HCT116 (cell line): ENCODE results near the gene ADGRA1. TPM values are rescaled to one million over a fixed set of nuclear protein-coding genes. Genes with fewer than 3 reads are reported as not detected.

Source experiments
- ATAC-seq: fragments of 200-7000 bp; cut with Tn5 transposase; 2 replicates; pipeline ENCODE4 v1.9.1; 2020; ENCODE audit warnings: mild to moderate bottlenecking, moderate library complexity
- BruUV-seq: library from RNA; stranded (reverse); fragments of 400-500 nt; replicated peaks from 2 replicates; lab custom pipeline; 2021; lab: Mats Ljungman, UMichigan
- CTCF ChIA-PET: fragments of 300-600 bp; sonication (Branson Sonifier 250); formaldehyde crosslinking; loops from one replicate; lab custom pipeline; 2021; ENCODE audit warnings: antibody characterized with exemption; lab: Charles Lee
- POLR2A ChIA-PET: fragments of 300-600, 350-600 bp; sonication (Branson Sonifier 250); formaldehyde crosslinking; loops from one replicate; lab custom pipeline; 2021; ENCODE audit warnings: antibody characterized with exemption; lab: Charles Lee
- RAD21 ChIA-PET, 2 experiments: fragments of 300-600 bp; sonication (Branson Sonifier 250); formaldehyde crosslinking; loops; one replicate each; lab custom pipeline; 2023; ENCODE audit warnings: low total read pairs in 2 of 2; ENCODE audit not compliant: uncharacterized antibody in 2 of 2, unreplicated experiment in 2 of 2, low non-redundant PET in 1 of 2; lab: Charles Lee
- DNase-seq: peaks from one replicate; pipeline ENCODE4 v3.0.0-alpha.2; 2010; ENCODE audit warnings: low read depth, low spot score
- H2AFZ ChIP-seq: fragments of 200-600 bp; shearing (Covaris generic), sonication (generic); 2 replicates; pipeline ENCODE4 v1.6.1; 2017; ENCODE audit warnings: low read depth, mixed run types, mixed read lengths, antibody characterized with exemption, low read length; ENCODE audit not compliant: poor library complexity, severe bottlenecking
- H3K27ac ChIP-seq: 2 replicates; pipeline ENCODE4 v1.5.1; 2012; ENCODE audit warnings: low read depth, low read length
- H3K27me3 ChIP-seq: fragments of 200-600 bp; sonication (generic); 2 replicates; pipeline ENCODE4 v1.6.1; 2016; ENCODE audit warnings: mixed run types, low read length, mixed read lengths; ENCODE audit not compliant: insufficient read depth
- H3K36me3 ChIP-seq, 2 experiments: fragments of 200-500 bp in 1 of 2; fragments of 200-600 bp in 1 of 2; sonication (Bioruptor generic) in 1 of 2; sonication (generic) in 1 of 2; 2 replicates each; pipeline versions ENCODE4 v1.5.1 to v1.6.1; 2014 to 2016; ENCODE audit warnings: low read length in 2 of 2, inconsistent platforms in 1 of 2, mixed read lengths in 1 of 2, mixed run types in 1 of 2; ENCODE audit not compliant: insufficient read depth in 2 of 2, control insufficient read depth in 1 of 2
- H3K4me1 ChIP-seq, 2 experiments: fragments of 200-600 bp in 1 of 2; sonication (generic) in 1 of 2; 2 replicates each; pipeline versions ENCODE4 v1.5.1 to v1.6.1; 2012 to 2017; ENCODE audit warnings: low read length in 2 of 2, inconsistent platforms in 1 of 2, mild to moderate bottlenecking in 1 of 2, mixed read lengths in 1 of 2, mixed run types in 1 of 2, moderate library complexity in 1 of 2; ENCODE audit not compliant: insufficient read depth in 2 of 2, control insufficient read depth in 1 of 2
- H3K4me2 ChIP-seq: fragments of 200-600 bp; sonication (generic); 2 replicates; pipeline ENCODE4 v1.6.1; 2017; ENCODE audit warnings: mixed run types, low read length, mixed read lengths
- H3K4me3 ChIP-seq, 2 experiments: fragments of 200-600 bp in 1 of 2; sonication (generic) in 1 of 2; replicated peaks in 1 of 2; 2 replicates each; pipeline ENCODE4 v1.5.1; 2011 to 2016; ENCODE audit warnings: low read length in 2 of 2, control low read depth in 1 of 2, low read depth in 1 of 2, mild to moderate bottlenecking in 1 of 2, mixed read lengths in 1 of 2, mixed run types in 1 of 2
- H3K79me2 ChIP-seq: fragments of 200-600 bp; sonication (generic); 2 replicates; pipeline ENCODE4 v1.6.1; 2017; ENCODE audit warnings: mild to moderate bottlenecking, mixed run types, low read length, moderate library complexity, mixed read lengths; ENCODE audit not compliant: insufficient read depth
- H3K9ac ChIP-seq: fragments of 200-600 bp; sonication (generic); 2 replicates; pipeline ENCODE4 v1.6.1; 2016; ENCODE audit warnings: low read length, mixed read lengths
- H3K9me2 ChIP-seq: fragments of 200-600 bp; sonication (generic), shearing (Covaris generic); 2 replicates; pipeline ENCODE4 v1.6.1; 2017; ENCODE audit warnings: mixed run types, mild to moderate bottlenecking, moderate library complexity; ENCODE audit not compliant: insufficient read depth
- H3K9me3 ChIP-seq, 2 experiments: fragments of 200-500 bp in 1 of 2; fragments of 200-600 bp in 1 of 2; sonication (Bioruptor generic) in 1 of 2; sonication (generic) in 1 of 2; 2 replicates each; pipeline ENCODE4 v1.6.1; 2014 to 2017; ENCODE audit warnings: low read length in 2 of 2, mixed read lengths in 2 of 2, inconsistent platforms in 1 of 2, low read depth in 1 of 2, mild to moderate bottlenecking in 1 of 2, mixed run types in 1 of 2, moderate library complexity in 1 of 2; ENCODE audit not compliant: control insufficient read depth in 1 of 2, insufficient read depth in 1 of 2
- H4K20me1 ChIP-seq: fragments of 200-600 bp; sonication (generic), shearing (Covaris generic); 2 replicates; pipeline ENCODE4 v1.6.1; 2017; ENCODE audit warnings: mixed run types, mild to moderate bottlenecking, moderate library complexity; ENCODE audit not compliant: insufficient read depth
- CEBPB ChIP-seq: IDR thresholded peaks from 2 replicates; pipeline ENCODE4 v1.6.1; 2012; ENCODE audit warnings: low read depth
- EZH2phosphoT487 ChIP-seq: fragments of 200-600 bp; IDR thresholded peaks from 2 replicates; pipeline ENCODE4 v1.6.1; 2018; ENCODE audit warnings: antibody characterized with exemption, borderline replicate concordance
- JUND ChIP-seq: IDR thresholded peaks from 2 replicates; pipeline ENCODE4 v1.6.1; 2012
- POLR2A ChIP-seq: IDR thresholded peaks from 2 replicates; pipeline ENCODE4 v1.7.0; 2011; ENCODE audit warnings: borderline replicate concordance; ENCODE audit not compliant: insufficient read depth, insufficient read length; ENCODE audit errors: extremely low read depth
- RAD21 ChIP-seq: IDR thresholded peaks from 2 replicates; pipeline ENCODE4 v1.6.1; 2012; ENCODE audit warnings: low read depth, mild to moderate bottlenecking
- SRF ChIP-seq: IDR thresholded peaks from 2 replicates; pipeline ENCODE4 v1.6.1; 2012; ENCODE audit warnings: low read depth
- YY1 ChIP-seq: IDR thresholded peaks from 2 replicates; pipeline ENCODE4 v1.6.1; 2011; ENCODE audit warnings: low read length, low read depth, moderate library complexity, mild to moderate bottlenecking; ENCODE audit not compliant: insufficient replicate concordance; ENCODE audit errors: extremely low read depth
- ZNF274 ChIP-seq: fragments of 200-500 bp; sonication (Bioruptor generic); IDR thresholded peaks from 2 replicates; pipeline ENCODE4 v1.6.1; 2014; ENCODE audit warnings: mild to moderate bottlenecking, low read depth, low read length, inconsistent platforms
- intact Hi-C: fragments of 100-400 bp; cut with micrococcal nuclease; formaldehyde crosslinking; loops from 2 replicates; pipeline ENCODE4 v1.10.0; 2022
- total RNA-seq: library from RNA; stranded (reverse); gene quantifications from one replicate; pipeline ENCODE4 v1.2.1, GENCODE V29; 2021; ENCODE audit not compliant: unreplicated experiment
- TF ChIP-seq, protein P1 (sequence below): IDR thresholded peaks from 2 replicates; pipeline ENCODE4 v1.6.1; 2012
- TF ChIP-seq, protein P2 (sequence below): IDR thresholded peaks from 2 replicates; pipeline ENCODE4 v1.6.1; 2012
- TF ChIP-seq, protein P3 (sequence below): IDR thresholded peaks from 2 replicates; pipeline ENCODE4 v1.6.1; 2011; ENCODE audit warnings: mild to moderate bottlenecking, low read length, moderate library complexity; ENCODE audit not compliant: insufficient replicate concordance; ENCODE audit errors: extremely low read depth
- TF ChIP-seq, protein P4 (sequence below): IDR thresholded peaks from 2 replicates; pipeline ENCODE4 v1.6.1; 2012; ENCODE audit warnings: low read depth

Gene ADGRA1
- total RNA-seq, 1 experiment from 2014 or later: not detected

DNA sequence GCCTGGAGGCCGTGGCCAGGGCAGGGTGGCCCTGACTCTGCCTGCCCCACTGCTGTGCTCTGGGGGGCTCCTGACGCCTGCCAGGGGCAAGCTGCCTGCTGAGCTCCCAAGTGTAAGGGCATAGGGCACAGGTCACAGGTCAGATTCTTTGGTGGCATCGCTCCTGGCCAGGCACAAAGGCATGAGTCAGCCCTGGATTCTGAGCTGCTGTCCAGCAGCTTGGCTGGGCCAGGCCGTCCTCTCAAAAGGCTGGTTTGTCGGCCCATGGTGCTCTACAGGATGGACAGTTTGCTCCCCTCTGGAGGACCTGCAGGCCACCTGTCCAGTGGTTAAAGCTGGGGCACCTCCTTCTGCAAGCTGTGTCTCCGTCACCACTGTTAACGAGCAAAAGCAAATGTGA lies 2.9 kb downstream of the ADGRA1 start:
- no peak overlapping the region for H3K9ac ChIP-seq
- no TSS peak for BruUV-seq
- no peaks in the 10 kb centered on the region for H3K79me2 ChIP-seq
- H3K27ac ChIP-seq: no peak overlapping the region
- intact Hi-C loops: no loop called here
- H3K9me3 ChIP-seq: no peaks in the 10 kb centered on the region
- no peak overlapping the region for H3K4me3 ChIP-seq
- no peak overlapping the region for H3K4me2 ChIP-seq
- H2AFZ ChIP-seq: no peak overlapping the region
- H3K36me3 ChIP-seq: no peaks in the 10 kb centered on the region
- ATAC-seq: no peak
- CTCF ChIA-PET: no interaction called here
- RAD21 ChIA-PET: no interaction called here
- H3K27me3 ChIP-seq: no peaks in the 10 kb centered on the region
- H3K4me1 ChIP-seq: no peaks in the 10 kb centered on the region
- no peak for DNase-seq
- TF ChIP-seq POLR2A (no peak), JUND (no peak), RAD21 (no peak), EZH2phosphoT487 (no peak), YY1 (no peak), ZNF274 (no peak)
- TF ChIP-seq, protein P1, sequence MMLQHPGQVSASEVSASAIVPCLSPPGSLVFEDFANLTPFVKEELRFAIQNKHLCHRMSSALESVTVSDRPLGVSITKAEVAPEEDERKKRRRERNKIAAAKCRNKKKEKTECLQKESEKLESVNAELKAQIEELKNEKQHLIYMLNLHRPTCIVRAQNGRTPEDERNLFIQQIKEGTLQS: no peak
- TF ChIP-seq, all 23 proteins: peak for 0
- Histone ChIP-seq H3K9me2 (no peaks in the 10 kb centered on the region), H4K20me1 (no peaks in the 10 kb centered on the region)
- POLR2A ChIA-PET: no interaction called here

DNA sequence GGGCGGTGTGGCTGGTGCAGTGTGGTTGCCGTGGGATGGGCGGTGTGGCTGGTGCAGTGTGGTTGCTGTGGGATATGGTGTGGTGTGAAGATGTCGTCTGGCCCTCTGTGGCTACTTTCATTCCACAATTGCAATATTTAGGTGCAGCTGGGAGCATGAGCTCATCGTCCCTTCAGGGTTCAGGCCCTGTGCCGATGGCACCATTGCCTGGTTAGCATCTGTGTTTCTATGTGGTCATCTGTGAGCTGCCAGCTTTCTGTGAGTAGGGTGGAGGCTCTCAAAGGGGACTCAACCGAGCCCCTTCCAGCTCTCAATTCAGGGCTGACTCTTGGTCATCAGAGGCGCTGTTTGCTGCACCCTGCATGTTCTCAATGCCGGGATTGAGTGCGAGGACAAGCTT lies 3.6 kb downstream of the ADGRA1 start:
- no peak overlapping the region for H3K4me2 ChIP-seq

More for the DNA sequence above, 3.6 kb downstream of the ADGRA1 start:
- no TSS peak for BruUV-seq
- H3K9ac ChIP-seq: no peak overlapping the region
- H3K36me3 ChIP-seq: no peaks in the 10 kb centered on the region
- intact Hi-C loops: no loop called here
- TF ChIP-seq, protein P2, sequence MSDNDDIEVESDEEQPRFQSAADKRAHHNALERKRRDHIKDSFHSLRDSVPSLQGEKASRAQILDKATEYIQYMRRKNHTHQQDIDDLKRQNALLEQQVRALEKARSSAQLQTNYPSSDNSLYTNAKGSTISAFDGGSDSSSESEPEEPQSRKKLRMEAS: no peak
- TF ChIP-seq CEBPB: no peak
- TF ChIP-seq, protein P3, sequence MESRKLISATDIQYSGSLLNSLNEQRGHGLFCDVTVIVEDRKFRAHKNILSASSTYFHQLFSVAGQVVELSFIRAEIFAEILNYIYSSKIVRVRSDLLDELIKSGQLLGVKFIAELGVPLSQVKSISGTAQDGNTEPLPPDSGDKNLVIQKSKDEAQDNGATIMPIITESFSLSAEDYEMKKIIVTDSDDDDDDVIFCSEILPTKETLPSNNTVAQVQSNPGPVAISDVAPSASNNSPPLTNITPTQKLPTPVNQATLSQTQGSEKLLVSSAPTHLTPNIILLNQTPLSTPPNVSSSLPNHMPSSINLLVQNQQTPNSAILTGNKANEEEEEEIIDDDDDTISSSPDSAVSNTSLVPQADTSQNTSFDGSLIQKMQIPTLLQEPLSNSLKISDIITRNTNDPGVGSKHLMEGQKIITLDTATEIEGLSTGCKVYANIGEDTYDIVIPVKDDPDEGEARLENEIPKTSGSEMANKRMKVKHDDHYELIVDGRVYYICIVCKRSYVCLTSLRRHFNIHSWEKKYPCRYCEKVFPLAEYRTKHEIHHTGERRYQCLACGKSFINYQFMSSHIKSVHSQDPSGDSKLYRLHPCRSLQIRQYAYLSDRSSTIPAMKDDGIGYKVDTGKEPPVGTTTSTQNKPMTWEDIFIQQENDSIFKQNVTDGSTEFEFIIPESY: no peak
- TF ChIP-seq, protein P4, sequence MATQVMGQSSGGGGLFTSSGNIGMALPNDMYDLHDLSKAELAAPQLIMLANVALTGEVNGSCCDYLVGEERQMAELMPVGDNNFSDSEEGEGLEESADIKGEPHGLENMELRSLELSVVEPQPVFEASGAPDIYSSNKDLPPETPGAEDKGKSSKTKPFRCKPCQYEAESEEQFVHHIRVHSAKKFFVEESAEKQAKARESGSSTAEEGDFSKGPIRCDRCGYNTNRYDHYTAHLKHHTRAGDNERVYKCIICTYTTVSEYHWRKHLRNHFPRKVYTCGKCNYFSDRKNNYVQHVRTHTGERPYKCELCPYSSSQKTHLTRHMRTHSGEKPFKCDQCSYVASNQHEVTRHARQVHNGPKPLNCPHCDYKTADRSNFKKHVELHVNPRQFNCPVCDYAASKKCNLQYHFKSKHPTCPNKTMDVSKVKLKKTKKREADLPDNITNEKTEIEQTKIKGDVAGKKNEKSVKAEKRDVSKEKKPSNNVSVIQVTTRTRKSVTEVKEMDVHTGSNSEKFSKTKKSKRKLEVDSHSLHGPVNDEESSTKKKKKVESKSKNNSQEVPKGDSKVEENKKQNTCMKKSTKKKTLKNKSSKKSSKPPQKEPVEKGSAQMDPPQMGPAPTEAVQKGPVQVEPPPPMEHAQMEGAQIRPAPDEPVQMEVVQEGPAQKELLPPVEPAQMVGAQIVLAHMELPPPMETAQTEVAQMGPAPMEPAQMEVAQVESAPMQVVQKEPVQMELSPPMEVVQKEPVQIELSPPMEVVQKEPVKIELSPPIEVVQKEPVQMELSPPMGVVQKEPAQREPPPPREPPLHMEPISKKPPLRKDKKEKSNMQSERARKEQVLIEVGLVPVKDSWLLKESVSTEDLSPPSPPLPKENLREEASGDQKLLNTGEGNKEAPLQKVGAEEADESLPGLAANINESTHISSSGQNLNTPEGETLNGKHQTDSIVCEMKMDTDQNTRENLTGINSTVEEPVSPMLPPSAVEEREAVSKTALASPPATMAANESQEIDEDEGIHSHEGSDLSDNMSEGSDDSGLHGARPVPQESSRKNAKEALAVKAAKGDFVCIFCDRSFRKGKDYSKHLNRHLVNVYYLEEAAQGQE: no peak
- no peak for TF ChIP-seq SRF
- TF ChIP-seq, protein P1: no peak
- DNase-seq (no peak), ATAC-seq (no peak)
- H3K27me3 ChIP-seq: no peaks in the 10 kb centered on the region
- H2AFZ ChIP-seq: no peak overlapping the region
- H3K4me3 ChIP-seq: no peak overlapping the region
- H3K9me3 ChIP-seq: no peaks in the 10 kb centered on the region
- H3K79me2 ChIP-seq: no peaks in the 10 kb centered on the region
- ChIA-PET POLR2A (no interaction called here), CTCF (no interaction called here), RAD21 (no interaction called here)
- H3K4me1 ChIP-seq: no peaks in the 10 kb centered on the region
- H3K9me2 ChIP-seq: no peaks in the 10 kb centered on the region
- no peaks in the 10 kb centered on the region for H4K20me1 ChIP-seq
- H3K27ac ChIP-seq: no peak overlapping the region
